ENCODE results near the gene COL10A1.

COL10A1 gene

GRCh38 chr6:116073765-116074440 is 52.0 kb downstream of the COL10A1 start:
- H3K4me1 ChIP-seq (ENCODE audit: control insufficient read depth, low read length), result peaks cover 4% of the 10 kb centered on the region
- no peak overlapping the region for H3K27ac ChIP-seq (ENCODE audit: low read depth, low read length)
- no peaks in the 10 kb centered on the region for H3K9me3 ChIP-seq (ENCODE audit: control insufficient read depth, insufficient read depth, low read length)

GRCh38 chr6:116072368-116072767 is 53.6 kb downstream of the COL10A1 start:
- Histone ChIP-seq H3K79me2 (ENCODE audit: control insufficient read depth, low read length) (no peaks in the 10 kb centered on the region), H3K4me2 (ENCODE audit: low read length) (no peak overlapping the region), H3K27ac (ENCODE audit: low read depth, low read length) (no peak overlapping the region), H3F3A (ENCODE audit: control insufficient read depth, insufficient read depth) (no peaks in the 10 kb centered on the region), H3K4me1 (ENCODE audit: control insufficient read depth, low read length) (peaks cover 4% of the 10 kb centered on the region), H3K27me3 (ENCODE audit: control insufficient read depth, low read length) (no peaks in the 10 kb centered on the region), H3K4me3 (ENCODE audit: low read length) (no peak overlapping the region), H4K20me1 (ENCODE audit: control insufficient read depth, insufficient read depth, low read depth, low read length) (no peaks in the 10 kb centered on the region), H3K9me2 (replicated peaks; ENCODE audit: control insufficient read depth, low read length) (no peaks in the 10 kb centered on the region), H3K36me3 (ENCODE audit: control insufficient read depth, low read length) (no peaks in the 10 kb centered on the region), H3K9me3 (ENCODE audit: control insufficient read depth, insufficient read depth, low read length) (no peaks in the 10 kb centered on the region)
- TF ChIP-seq EZH2phosphoT487 (IDR thresholded peaks at IDR 0.05; ENCODE audit: borderline replicate concordance, low read length), result no peak
- TF ChIP-seq CTCF (IDR thresholded peaks at IDR 0.05; ENCODE audit: low read depth, low read length, poor library complexity, severe bottlenecking), result no peak

More at GRCh38 chr6:116073765-116074440, 52.0 kb downstream of the COL10A1 start:
- Histone ChIP-seq H3K9me2 (replicated peaks; ENCODE audit: control insufficient read depth, low read length) (no peaks in the 10 kb centered on the region), H3K79me2 (ENCODE audit: control insufficient read depth, low read length) (no peaks in the 10 kb centered on the region), H3K27me3 (ENCODE audit: control insufficient read depth, low read length) (no peaks in the 10 kb centered on the region), H3K36me3 (ENCODE audit: control insufficient read depth, low read length) (no peaks in the 10 kb centered on the region), H3K4me2 (ENCODE audit: low read length) (no peak overlapping the region), H3K4me3 (ENCODE audit: low read length) (no peak overlapping the region), H4K20me1 (ENCODE audit: control insufficient read depth, insufficient read depth, low read depth, low read length) (no peaks in the 10 kb centered on the region), H3F3A (ENCODE audit: control insufficient read depth, insufficient read depth) (no peaks in the 10 kb centered on the region)
- TF ChIP-seq EZH2phosphoT487 (IDR thresholded peaks at IDR 0.05; ENCODE audit: borderline replicate concordance, low read length) (no peak), CTCF (IDR thresholded peaks at IDR 0.05; ENCODE audit: low read depth, low read length, poor library complexity, severe bottlenecking) (no peak)

- Histone ChIP-seq H3K4me1 (ENCODE audit: control insufficient read depth, low read length) (peaks cover 4% of the 10 kb centered on the region), H4K20me1 (ENCODE audit: control insufficient read depth, insufficient read depth, low read depth, low read length) (no peaks in the 10 kb centered on the region), H3K4me3 (ENCODE audit: low read length) (no peak overlapping the region), H3K27ac (ENCODE audit: low read depth, low read length) (no peak overlapping the region), H3K36me3 (ENCODE audit: control insufficient read depth, low read length) (no peaks in the 10 kb centered on the region), H3F3A (ENCODE audit: control insufficient read depth, insufficient read depth) (no peaks in the 10 kb centered on the region), H3K9me2 (replicated peaks; ENCODE audit: control insufficient read depth, low read length) (no peaks in the 10 kb centered on the region), H3K27me3 (ENCODE audit: control insufficient read depth, low read length) (no peaks in the 10 kb centered on the region), H3K9me3 (ENCODE audit: control insufficient read depth, insufficient read depth, low read length) (no peaks in the 10 kb centered on the region), H3K79me2 (ENCODE audit: control insufficient read depth, low read length) (no peaks in the 10 kb centered on the region), H3K4me2 (ENCODE audit: low read length) (no peak overlapping the region)
- TF ChIP-seq EZH2phosphoT487 (IDR thresholded peaks at IDR 0.05; ENCODE audit: borderline replicate concordance, low read length) (no peak), CTCF (IDR thresholded peaks at IDR 0.05; ENCODE audit: low read depth, low read length, poor library complexity, severe bottlenecking) (no peak)
These were observed 55.1 kb downstream of the COL10A1 start for GRCh38 chr6:116070616-116071389.
